Measurements from ENCODE around the gene GTSF1L.

GRCh38 chr20:43746344-43747137, 19.7 kb upstream of the GTSF1L start:
- TF ChIP-seq CTCF (IDR thresholded peaks at IDR 0.05; ENCODE audit: insufficient read depth, low read length, poor library complexity, severe bottlenecking) (no peak), EZH2phosphoT487 (conservative IDR thresholded peaks at IDR 0.05; ENCODE audit: low read length) (no peak)
